GM23338 (cell line): Measurements from ENCODE around the gene UBA6. TPM values are rescaled to one million over a fixed set of nuclear protein-coding genes. Genes with fewer than 3 reads are reported as not detected.
A peak's percentile ranks its signal among the peaks of the same experiment; 100 is the strongest.

ENCODE experiments used
- ATAC-seq: fragments of 200-7000 bp; cut with Tn5 transposase; 3 replicates; pipeline ENCODE4 v1.9.1; 2020
- DNase-seq: peaks from one replicate; pipeline ENCODE4 v3.0.0-alpha.2; 2015; ENCODE audit warnings: low spot score
- H2AFZ ChIP-seq: fragments of 200-600 bp; sonication (generic); 2 replicates; pipeline ENCODE4 v1.8.0; 2016; ENCODE audit warnings: antibody characterized with exemption, mild to moderate bottlenecking, moderate library complexity
- H3F3A ChIP-seq: fragments of 200-600 bp; sonication (generic); replicated peaks from 2 replicates; pipeline ENCODE4 v1.8.0; 2017; ENCODE audit warnings: antibody characterized with exemption, mixed run types, low read depth
- H3K27ac ChIP-seq: fragments of 200-600 bp; sonication (generic); 2 replicates; pipeline ENCODE4 v1.6.1; 2016; ENCODE audit warnings: low read depth
- H3K27me3 ChIP-seq: fragments of 200-600 bp; sonication (generic); 2 replicates; pipeline ENCODE4 v1.8.0; 2016; ENCODE audit warnings: mild to moderate bottlenecking, mixed run types, moderate library complexity; ENCODE audit not compliant: insufficient read depth
- H3K36me3 ChIP-seq: fragments of 200-600 bp; sonication (generic); 2 replicates; pipeline ENCODE4 v1.8.0; 2016; ENCODE audit warnings: mild to moderate bottlenecking; ENCODE audit not compliant: insufficient read depth
- H3K4me1 ChIP-seq: fragments of 200-600 bp; sonication (generic); 2 replicates; pipeline ENCODE4 v1.8.0; 2016; ENCODE audit warnings: mild to moderate bottlenecking, moderate library complexity; ENCODE audit not compliant: insufficient read depth
- H3K4me2 ChIP-seq: fragments of 200-600 bp; sonication (generic); 2 replicates; pipeline ENCODE4 v1.7.1; 2017; ENCODE audit warnings: mixed run types
- H3K4me3 ChIP-seq: fragments of 200-600 bp; sonication (generic); 2 replicates; pipeline ENCODE4 v1.6.1; 2016; ENCODE audit warnings: mixed run types
- H3K79me2 ChIP-seq: fragments of 200-600 bp; sonication (generic); replicated peaks from 2 replicates; pipeline ENCODE4 v1.8.0; 2017; ENCODE audit warnings: mild to moderate bottlenecking; ENCODE audit not compliant: insufficient read depth
- H3K9me2 ChIP-seq: fragments of 200-600 bp; sonication (generic); 2 replicates; pipeline ENCODE4 v1.8.0; 2017; ENCODE audit not compliant: insufficient read depth
- H4K20me1 ChIP-seq: fragments of 200-600 bp; sonication (generic); replicated peaks from 2 replicates; pipeline ENCODE4 v1.8.0; 2017; ENCODE audit warnings: mild to moderate bottlenecking; ENCODE audit not compliant: insufficient read depth
- H3K27ac Mint-ChIP-seq: 2 replicates; pipeline ENCODE4 v1.8.0; 2020; ENCODE audit warnings: inconsistent platforms, mild to moderate bottlenecking, moderate library complexity, mixed read lengths
- H3K27me3 Mint-ChIP-seq: 3 replicates; pipeline ENCODE4 v1.8.0; 2022; ENCODE audit warnings: low read depth, mild to moderate bottlenecking, moderate library complexity, mixed read lengths, inconsistent platforms; ENCODE audit not compliant: insufficient read depth, poor library complexity
- H3K36me3 Mint-ChIP-seq: 3 replicates; pipeline ENCODE4 v1.8.0; 2021; ENCODE audit warnings: low read depth, mild to moderate bottlenecking, inconsistent platforms, moderate library complexity, mixed read lengths
- H3K4me1 Mint-ChIP-seq: 3 replicates; pipeline ENCODE4 v1.8.0; 2020; ENCODE audit warnings: mild to moderate bottlenecking, inconsistent platforms, mixed read lengths
- H3K4me3 Mint-ChIP-seq: 3 replicates; pipeline ENCODE4 v1.8.0; 2021; ENCODE audit warnings: moderate library complexity, mild to moderate bottlenecking, inconsistent platforms, mixed read lengths
- H3K9me3 Mint-ChIP-seq: 3 replicates; pipeline ENCODE4 v1.8.0; 2020; ENCODE audit warnings: moderate library complexity, mild to moderate bottlenecking, inconsistent platforms, mixed read lengths
- CREB1 ChIP-seq: fragments of 250-450 bp; sonication (Bioruptor Pico); IDR thresholded peaks from 2 replicates; pipeline ENCODE4 v1.5.0; 2020; ENCODE audit warnings: low read depth, mild to moderate bottlenecking, moderate library complexity
- EZH2 ChIP-seq: fragments of 200-600 bp; sonication (generic); IDR thresholded peaks from one replicate; pipeline ENCODE4 v1.8.0; 2017; ENCODE audit warnings: antibody characterized with exemption, mild to moderate bottlenecking, low read depth; ENCODE audit not compliant: unreplicated experiment
- EZH2phosphoT487 ChIP-seq: fragments of 200-600 bp; sonication (generic); IDR thresholded peaks from one replicate; pipeline ENCODE4 v1.8.1; 2018; ENCODE audit warnings: antibody characterized with exemption; ENCODE audit not compliant: unreplicated experiment
- JUNB ChIP-seq: IDR thresholded peaks from one replicate; pipeline ENCODE4 v1.6.1; 2016; ENCODE audit warnings: antibody characterized with exemption; ENCODE audit not compliant: unreplicated experiment
- NANOG ChIP-seq: IDR thresholded peaks from 2 replicates; pipeline ENCODE4 v1.6.1; 2016; ENCODE audit warnings: antibody characterized with exemption, borderline replicate concordance
- STAT1 ChIP-seq: IDR thresholded peaks from one replicate; pipeline ENCODE4 v1.6.1; 2016; ENCODE audit warnings: antibody characterized with exemption; ENCODE audit not compliant: unreplicated experiment
- ZNF331 ChIP-seq: fragments of 250-450 bp; sonication (Bioruptor Pico); IDR thresholded peaks from 2 replicates; pipeline ENCODE4 v1.5.0; 2020; ENCODE audit warnings: low read depth, mild to moderate bottlenecking, moderate library complexity
- polyA plus RNA-seq: library from polyadenylated mRNA; unstranded; fragments of >200 nt; fragmentation: Nextera tagmentation; extraction: Ambion mirVana; gene quantifications from 2 replicates; pipeline ENCODE4 v1.2.1, GENCODE V29; 2016
- total RNA-seq: library from RNA; depleted of rRNA; stranded (reverse); fragments of >200 nt; shearing (Covaris generic); gene quantifications from 2 replicates; pipeline ENCODE4 v1.2.3, GENCODE V29; 2014
- TF ChIP-seq, protein P1 (sequence below), 2 experiments: fragments of 200-600 bp in 1 of 2; sonication (generic) in 1 of 2; conservative IDR thresholded peaks; 2 replicates each; pipeline versions ENCODE4 v1.5.1 to v1.6.1; 2016 to 2017; ENCODE audit warnings: antibody characterized with exemption in 2 of 2, low read depth in 2 of 2, mild to moderate bottlenecking in 2 of 2, moderate library complexity in 1 of 2
- TF ChIP-seq, protein P2 (sequence below): fragments of 250-450 bp; sonication (Bioruptor Pico); IDR thresholded peaks from 2 replicates; pipeline ENCODE4 v1.5.0; 2020; ENCODE audit warnings: mild to moderate bottlenecking, moderate library complexity
- TF ChIP-seq, protein P3 (sequence below): IDR thresholded peaks from one replicate; pipeline ENCODE4 v1.6.1; 2018; ENCODE audit warnings: antibody characterized with exemption; ENCODE audit not compliant: unreplicated experiment

The UBA6 gene
- total and polyA plus RNA-seq, 2 experiments from 2014 or later, result 17.6 to 77.3 TPM

DNA sequence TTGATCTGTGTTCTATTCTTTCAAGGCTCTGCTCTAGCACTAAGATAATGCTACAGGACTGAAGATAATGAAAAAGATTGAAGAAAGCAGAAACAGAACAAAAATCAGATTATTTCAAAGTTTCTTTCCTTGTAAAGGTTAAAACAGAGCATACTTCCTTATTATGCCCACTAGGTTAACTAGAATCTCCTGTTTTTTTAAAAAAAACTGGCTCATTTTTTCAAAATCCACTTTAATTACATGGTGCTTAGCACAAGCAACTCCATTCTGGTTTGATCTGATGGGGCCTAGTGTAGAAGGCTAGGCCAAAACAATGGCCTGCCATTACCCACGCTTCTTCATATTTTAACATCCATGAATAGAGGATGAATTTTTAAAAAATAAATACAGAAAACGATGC, 1.2 kb upstream of the UBA6 start:
- Histone ChIP-seq H4K20me1 (no peaks in the 10 kb centered on the region), H3K4me2 (peak overlapping the region; percentile 85), H2AFZ (no peak overlapping the region), H3K27me3 (no peaks in the 10 kb centered on the region), H3K4me3 (peak overlapping the region; percentile 85), H3K79me2 (peaks cover 87% of the 10 kb centered on the region), H3F3A (no peaks in the 10 kb centered on the region), H3K36me3 (peaks cover 9% of the 10 kb centered on the region; the same call in 1 of the 2 replicates), H3K27ac (no peak overlapping the region), H3K4me1 (peaks cover 8% of the 10 kb centered on the region), H3K9me2 (no peaks in the 10 kb centered on the region)
- no peaks in the 10 kb centered on the region for H3K27me3 Mint-ChIP-seq
- no peak for DNase-seq
- H3K9me3 Mint-ChIP-seq, result peaks cover 7% of the 10 kb centered on the region; the same call in 2 of the 3 replicates
- H3K27ac Mint-ChIP-seq, result no peak overlapping the region
- H3K4me3 Mint-ChIP-seq, result peak overlapping the region; percentile 88; the same call in 2 of the 3 replicates
- no peak for ATAC-seq
- peaks cover 5% of the 10 kb centered on the region for H3K36me3 Mint-ChIP-seq
- TF ChIP-seq, protein P1, sequence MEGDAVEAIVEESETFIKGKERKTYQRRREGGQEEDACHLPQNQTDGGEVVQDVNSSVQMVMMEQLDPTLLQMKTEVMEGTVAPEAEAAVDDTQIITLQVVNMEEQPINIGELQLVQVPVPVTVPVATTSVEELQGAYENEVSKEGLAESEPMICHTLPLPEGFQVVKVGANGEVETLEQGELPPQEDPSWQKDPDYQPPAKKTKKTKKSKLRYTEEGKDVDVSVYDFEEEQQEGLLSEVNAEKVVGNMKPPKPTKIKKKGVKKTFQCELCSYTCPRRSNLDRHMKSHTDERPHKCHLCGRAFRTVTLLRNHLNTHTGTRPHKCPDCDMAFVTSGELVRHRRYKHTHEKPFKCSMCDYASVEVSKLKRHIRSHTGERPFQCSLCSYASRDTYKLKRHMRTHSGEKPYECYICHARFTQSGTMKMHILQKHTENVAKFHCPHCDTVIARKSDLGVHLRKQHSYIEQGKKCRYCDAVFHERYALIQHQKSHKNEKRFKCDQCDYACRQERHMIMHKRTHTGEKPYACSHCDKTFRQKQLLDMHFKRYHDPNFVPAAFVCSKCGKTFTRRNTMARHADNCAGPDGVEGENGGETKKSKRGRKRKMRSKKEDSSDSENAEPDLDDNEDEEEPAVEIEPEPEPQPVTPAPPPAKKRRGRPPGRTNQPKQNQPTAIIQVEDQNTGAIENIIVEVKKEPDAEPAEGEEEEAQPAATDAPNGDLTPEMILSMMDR (conservative IDR thresholded peaks at IDR 0.05; ENCODE audit: low read depth in 2 of 2), result no peak
- TF ChIP-seq CREB1 (CRISPR knock-in tag) (no peak), STAT1 (no peak), JUNB (no peak), NANOG (no peak)
- peaks cover 11% of the 10 kb centered on the region for H3K4me1 Mint-ChIP-seq

DNA sequence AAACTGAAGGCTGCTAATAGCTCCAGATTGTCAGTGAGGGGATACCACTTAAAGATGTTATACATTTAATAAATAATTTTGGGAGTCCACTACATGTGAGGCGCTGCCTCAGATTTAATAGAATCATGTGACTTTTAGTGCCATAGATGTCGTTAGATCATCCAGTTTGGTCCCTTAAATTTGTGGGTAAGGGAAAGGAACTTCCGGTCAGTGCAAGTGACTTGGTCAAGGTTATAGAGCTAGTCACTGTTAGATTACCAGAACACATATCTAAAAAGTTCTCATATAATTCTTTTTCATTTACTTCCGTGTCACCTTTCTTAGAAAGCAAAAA, 529 bp upstream of the UBA6 start:
- Mint-ChIP-seq H3K4me1 (peaks cover 11% of the 10 kb centered on the region), H3K27ac (peak overlapping the region; percentile 95), H3K9me3 (peaks cover 3% of the 10 kb centered on the region; the same call in 1 of the 3 replicates), H3K27me3 (no peaks in the 10 kb centered on the region), H3K36me3 (peaks cover 1% of the 10 kb centered on the region), H3K4me3 (peak overlapping the region; percentile 88)
- Histone ChIP-seq H3K4me2 (peak overlapping the region; percentile 85), H3K27ac (no peak overlapping the region), H3K27me3 (no peaks in the 10 kb centered on the region), H3K4me1 (peaks cover 8% of the 10 kb centered on the region), H3K36me3 (0 out of 2 replicates have a peak, but pooled peaks cover 3% of the 10 kb centered on the region), H3F3A (no peaks in the 10 kb centered on the region), H3K9me2 (no peaks in the 10 kb centered on the region), H3K4me3 (peak overlapping the region; percentile 85), H2AFZ (0 out of 2 replicates have a peak overlapping the region, but pooled peaks have one; percentile 52), H3K79me2 (peaks cover 87% of the 10 kb centered on the region), H4K20me1 (no peaks in the 10 kb centered on the region)
- no peak for DNase-seq
- ATAC-seq, result no peak
- TF ChIP-seq NANOG (no peak), JUNB (no peak), ZNF331 (no peak), EZH2 (no peak), EZH2phosphoT487 (no peak), CREB1 (CRISPR knock-in tag) (no peak)
- TF ChIP-seq, protein P2, sequence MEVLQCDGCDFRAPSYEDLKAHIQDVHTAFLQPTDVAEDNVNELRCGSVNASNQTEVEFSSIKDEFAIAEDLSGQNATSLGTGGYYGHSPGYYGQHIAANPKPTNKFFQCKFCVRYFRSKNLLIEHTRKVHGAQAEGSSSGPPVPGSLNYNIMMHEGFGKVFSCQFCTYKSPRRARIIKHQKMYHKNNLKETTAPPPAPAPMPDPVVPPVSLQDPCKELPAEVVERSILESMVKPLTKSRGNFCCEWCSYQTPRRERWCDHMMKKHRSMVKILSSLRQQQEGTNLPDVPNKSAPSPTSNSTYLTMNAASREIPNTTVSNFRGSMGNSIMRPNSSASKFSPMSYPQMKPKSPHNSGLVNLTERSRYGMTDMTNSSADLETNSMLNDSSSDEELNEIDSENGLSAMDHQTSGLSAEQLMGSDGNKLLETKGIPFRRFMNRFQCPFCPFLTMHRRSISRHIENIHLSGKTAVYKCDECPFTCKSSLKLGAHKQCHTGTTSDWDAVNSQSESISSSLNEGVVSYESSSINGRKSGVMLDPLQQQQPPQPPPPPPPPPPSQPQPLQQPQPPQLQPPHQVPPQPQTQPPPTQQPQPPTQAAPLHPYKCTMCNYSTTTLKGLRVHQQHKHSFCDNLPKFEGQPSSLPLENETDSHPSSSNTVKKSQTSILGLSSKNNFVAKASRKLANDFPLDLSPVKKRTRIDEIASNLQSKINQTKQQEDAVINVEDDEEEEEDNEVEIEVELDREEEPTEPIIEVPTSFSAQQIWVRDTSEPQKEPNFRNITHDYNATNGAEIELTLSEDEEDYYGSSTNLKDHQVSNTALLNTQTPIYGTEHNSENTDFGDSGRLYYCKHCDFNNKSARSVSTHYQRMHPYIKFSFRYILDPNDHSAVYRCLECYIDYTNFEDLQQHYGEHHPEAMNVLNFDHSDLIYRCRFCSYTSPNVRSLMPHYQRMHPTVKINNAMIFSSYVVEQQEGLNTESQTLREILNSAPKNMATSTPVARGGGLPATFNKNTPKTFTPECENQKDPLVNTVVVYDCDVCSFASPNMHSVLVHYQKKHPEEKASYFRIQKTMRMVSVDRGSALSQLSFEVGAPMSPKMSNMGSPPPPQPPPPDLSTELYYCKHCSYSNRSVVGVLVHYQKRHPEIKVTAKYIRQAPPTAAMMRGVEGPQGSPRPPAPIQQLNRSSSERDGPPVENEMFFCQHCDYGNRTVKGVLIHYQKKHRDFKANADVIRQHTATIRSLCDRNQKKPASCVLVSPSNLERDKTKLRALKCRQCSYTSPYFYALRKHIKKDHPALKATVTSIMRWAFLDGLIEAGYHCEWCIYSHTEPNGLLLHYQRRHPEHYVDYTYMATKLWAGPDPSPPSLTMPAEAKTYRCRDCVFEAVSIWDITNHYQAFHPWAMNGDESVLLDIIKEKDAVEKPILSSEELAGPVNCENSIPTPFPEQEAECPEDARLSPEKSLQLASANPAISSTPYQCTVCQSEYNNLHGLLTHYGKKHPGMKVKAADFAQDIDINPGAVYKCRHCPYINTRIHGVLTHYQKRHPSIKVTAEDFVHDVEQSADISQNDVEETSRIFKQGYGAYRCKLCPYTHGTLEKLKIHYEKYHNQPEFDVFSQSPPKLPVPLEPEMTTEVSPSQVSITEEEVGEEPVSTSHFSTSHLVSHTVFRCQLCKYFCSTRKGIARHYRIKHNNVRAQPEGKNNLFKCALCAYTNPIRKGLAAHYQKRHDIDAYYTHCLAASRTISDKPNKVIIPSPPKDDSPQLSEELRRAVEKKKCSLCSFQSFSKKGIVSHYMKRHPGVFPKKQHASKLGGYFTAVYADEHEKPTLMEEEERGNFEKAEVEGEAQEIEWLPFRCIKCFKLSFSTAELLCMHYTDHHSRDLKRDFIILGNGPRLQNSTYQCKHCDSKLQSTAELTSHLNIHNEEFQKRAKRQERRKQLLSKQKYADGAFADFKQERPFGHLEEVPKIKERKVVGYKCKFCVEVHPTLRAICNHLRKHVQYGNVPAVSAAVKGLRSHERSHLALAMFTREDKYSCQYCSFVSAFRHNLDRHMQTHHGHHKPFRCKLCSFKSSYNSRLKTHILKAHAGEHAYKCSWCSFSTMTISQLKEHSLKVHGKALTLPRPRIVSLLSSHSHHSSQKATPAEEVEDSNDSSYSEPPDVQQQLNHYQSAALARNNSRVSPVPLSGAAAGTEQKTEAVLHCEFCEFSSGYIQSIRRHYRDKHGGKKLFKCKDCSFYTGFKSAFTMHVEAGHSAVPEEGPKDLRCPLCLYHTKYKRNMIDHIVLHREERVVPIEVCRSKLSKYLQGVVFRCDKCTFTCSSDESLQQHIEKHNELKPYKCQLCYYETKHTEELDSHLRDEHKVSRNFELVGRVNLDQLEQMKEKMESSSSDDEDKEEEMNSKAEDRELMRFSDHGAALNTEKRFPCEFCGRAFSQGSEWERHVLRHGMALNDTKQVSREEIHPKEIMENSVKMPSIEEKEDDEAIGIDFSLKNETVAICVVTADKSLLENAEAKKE (CRISPR knock-in tag), result no peak
- TF ChIP-seq, protein P3, sequence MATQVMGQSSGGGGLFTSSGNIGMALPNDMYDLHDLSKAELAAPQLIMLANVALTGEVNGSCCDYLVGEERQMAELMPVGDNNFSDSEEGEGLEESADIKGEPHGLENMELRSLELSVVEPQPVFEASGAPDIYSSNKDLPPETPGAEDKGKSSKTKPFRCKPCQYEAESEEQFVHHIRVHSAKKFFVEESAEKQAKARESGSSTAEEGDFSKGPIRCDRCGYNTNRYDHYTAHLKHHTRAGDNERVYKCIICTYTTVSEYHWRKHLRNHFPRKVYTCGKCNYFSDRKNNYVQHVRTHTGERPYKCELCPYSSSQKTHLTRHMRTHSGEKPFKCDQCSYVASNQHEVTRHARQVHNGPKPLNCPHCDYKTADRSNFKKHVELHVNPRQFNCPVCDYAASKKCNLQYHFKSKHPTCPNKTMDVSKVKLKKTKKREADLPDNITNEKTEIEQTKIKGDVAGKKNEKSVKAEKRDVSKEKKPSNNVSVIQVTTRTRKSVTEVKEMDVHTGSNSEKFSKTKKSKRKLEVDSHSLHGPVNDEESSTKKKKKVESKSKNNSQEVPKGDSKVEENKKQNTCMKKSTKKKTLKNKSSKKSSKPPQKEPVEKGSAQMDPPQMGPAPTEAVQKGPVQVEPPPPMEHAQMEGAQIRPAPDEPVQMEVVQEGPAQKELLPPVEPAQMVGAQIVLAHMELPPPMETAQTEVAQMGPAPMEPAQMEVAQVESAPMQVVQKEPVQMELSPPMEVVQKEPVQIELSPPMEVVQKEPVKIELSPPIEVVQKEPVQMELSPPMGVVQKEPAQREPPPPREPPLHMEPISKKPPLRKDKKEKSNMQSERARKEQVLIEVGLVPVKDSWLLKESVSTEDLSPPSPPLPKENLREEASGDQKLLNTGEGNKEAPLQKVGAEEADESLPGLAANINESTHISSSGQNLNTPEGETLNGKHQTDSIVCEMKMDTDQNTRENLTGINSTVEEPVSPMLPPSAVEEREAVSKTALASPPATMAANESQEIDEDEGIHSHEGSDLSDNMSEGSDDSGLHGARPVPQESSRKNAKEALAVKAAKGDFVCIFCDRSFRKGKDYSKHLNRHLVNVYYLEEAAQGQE, result no peak
